ENCODE results near the gene CELF4.

CELF4 gene

GRCh38 chr18:37381554-37381953 is 184.0 kb downstream of the CELF4 start:
- TF ChIP-seq, protein P1, sequence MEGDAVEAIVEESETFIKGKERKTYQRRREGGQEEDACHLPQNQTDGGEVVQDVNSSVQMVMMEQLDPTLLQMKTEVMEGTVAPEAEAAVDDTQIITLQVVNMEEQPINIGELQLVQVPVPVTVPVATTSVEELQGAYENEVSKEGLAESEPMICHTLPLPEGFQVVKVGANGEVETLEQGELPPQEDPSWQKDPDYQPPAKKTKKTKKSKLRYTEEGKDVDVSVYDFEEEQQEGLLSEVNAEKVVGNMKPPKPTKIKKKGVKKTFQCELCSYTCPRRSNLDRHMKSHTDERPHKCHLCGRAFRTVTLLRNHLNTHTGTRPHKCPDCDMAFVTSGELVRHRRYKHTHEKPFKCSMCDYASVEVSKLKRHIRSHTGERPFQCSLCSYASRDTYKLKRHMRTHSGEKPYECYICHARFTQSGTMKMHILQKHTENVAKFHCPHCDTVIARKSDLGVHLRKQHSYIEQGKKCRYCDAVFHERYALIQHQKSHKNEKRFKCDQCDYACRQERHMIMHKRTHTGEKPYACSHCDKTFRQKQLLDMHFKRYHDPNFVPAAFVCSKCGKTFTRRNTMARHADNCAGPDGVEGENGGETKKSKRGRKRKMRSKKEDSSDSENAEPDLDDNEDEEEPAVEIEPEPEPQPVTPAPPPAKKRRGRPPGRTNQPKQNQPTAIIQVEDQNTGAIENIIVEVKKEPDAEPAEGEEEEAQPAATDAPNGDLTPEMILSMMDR (IDR thresholded peaks at IDR 0.05): no peak
- Histone ChIP-seq H3K27ac (no peak overlapping the region), H3K4me3 (no peak overlapping the region)
- DNase-seq (ENCODE audit: low spot score): no peak

- DNase-seq (ENCODE audit: low spot score): no peak
- H3K27ac ChIP-seq: no peak overlapping the region
- TF ChIP-seq, protein P1 (IDR thresholded peaks at IDR 0.05): no peak
- no peak overlapping the region for H3K4me3 ChIP-seq
Observed at GRCh38 chr18:37380546-37381110, 185.0 kb downstream of the CELF4 start.

DNA sequence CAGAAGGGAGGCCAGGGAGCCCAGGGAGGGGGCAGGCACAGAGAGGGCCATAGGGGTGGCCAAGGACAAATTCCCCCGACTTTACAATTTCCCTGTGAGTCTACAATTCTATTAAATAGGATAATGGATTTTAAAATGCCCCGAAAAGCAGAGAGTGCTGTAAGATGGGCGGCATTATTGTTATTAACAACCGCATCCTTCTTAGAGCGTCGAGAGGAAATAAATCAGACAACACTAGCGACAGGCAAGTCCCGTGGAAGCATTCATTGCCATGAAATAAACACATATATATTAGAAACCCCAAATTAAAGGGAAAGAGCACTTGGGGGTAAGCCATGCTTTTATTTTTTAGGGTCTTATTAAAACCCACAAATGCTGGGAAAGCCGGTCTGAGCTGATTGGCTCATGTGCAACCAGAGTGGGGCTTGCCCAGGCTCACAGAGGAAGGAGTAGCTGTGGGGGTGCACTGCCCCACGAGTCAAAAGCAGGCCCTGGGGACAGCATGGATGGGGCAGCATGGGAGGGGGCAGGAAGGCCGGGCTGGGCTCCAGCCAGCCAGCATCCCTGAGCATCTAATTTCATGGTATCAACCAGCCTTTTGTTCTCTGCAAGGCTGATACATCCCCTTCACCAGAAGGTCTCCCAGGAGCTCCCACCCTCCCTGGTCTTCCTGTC is 187.1 kb downstream of the CELF4 start:
- TF ChIP-seq, protein P1 (IDR thresholded peaks at IDR 0.05): no peak
- Histone ChIP-seq H3K27ac (no peak overlapping the region), H3K4me3 (no peak overlapping the region)
- no peak for DNase-seq (ENCODE audit: low spot score)

GRCh38 chr18:37375181-37375580 is 190.4 kb downstream of the CELF4 start:
- Histone ChIP-seq H3K4me3 (no peak overlapping the region), H3K27ac (no peak overlapping the region)
- no peak for DNase-seq (ENCODE audit: low spot score)
- TF ChIP-seq, protein P1 (IDR thresholded peaks at IDR 0.05): no peak

GRCh38 chr18:37368110-37368954 is 197.3 kb downstream of the CELF4 start:
- Histone ChIP-seq H3K4me3 (no peak overlapping the region), H3K27ac (no peak overlapping the region)
- TF ChIP-seq, protein P1 (IDR thresholded peaks at IDR 0.05): no peak
- DNase-seq (ENCODE audit: low spot score): no peak

DNA sequence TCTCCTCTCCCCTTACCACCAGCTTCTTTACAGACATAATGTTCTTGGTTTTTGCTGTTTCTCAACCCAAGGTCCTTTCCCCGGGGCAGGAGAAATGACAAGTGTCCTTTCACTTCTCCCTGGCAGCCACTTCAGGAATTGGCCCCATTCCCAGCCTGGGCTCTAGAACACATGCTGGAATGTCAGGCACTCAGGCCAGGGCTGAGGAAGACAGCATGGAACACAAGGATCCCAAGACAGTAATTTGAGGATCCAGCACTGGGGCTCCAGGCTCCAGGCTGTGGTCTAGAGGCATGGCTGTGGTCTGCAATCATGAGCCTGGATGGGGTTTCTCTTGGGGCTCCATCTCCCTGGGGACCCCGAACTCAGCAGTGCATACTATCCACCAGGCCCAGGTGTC is 201.4 kb downstream of the CELF4 start:
- DNase-seq (ENCODE audit: low spot score): no peak

More for the DNA sequence above, 201.4 kb downstream of the CELF4 start:
- H3K27ac ChIP-seq: no peak overlapping the region
- TF ChIP-seq, protein P1 (IDR thresholded peaks at IDR 0.05): no peak
- no peak overlapping the region for H3K4me3 ChIP-seq

Measured in coronary artery (tissue), 2 donors.